ENCODE data around the gene UBE2E1.

Gene UBE2E1

GRCh38 chr3:23805633-23806533 lies at the start of gene UBE2E1:
TSS of gene UBE2E1 (plus strand) at chr3:23805955. CDS start at chr3:23807270, 1,315 bp downstream.
- H3K27me3 Mint-ChIP-seq (ENCODE audit: low read depth): peaks cover 38% of the 10 kb centered on the region
- no peaks in the 10 kb centered on the region for H3K9me3 Mint-ChIP-seq
- peaks cover 37% of the 10 kb centered on the region for H3K4me1 Mint-ChIP-seq (ENCODE audit: low read depth)
- H3K36me3 Mint-ChIP-seq (ENCODE audit: low read depth): peaks cover 31% of the 10 kb centered on the region
- H3K27ac Mint-ChIP-seq: peak within 1 kb of the TSS; percentile 93
- DNase-seq (ENCODE audit: low spot score): peak; percentile 53
- peak within 1 kb of the TSS; percentile 95 for H3K4me3 Mint-ChIP-seq

GRCh38 chr3:23756206-23756840 lies 49.4 kb upstream of the UBE2E1 start:
- no peak overlapping the region for H3K27ac Mint-ChIP-seq
- DNase-seq (ENCODE audit: low spot score): no peak
- H3K36me3 Mint-ChIP-seq (ENCODE audit: low read depth): no peaks in the 10 kb centered on the region
- no peak overlapping the region for H3K4me3 Mint-ChIP-seq
- H3K27me3 Mint-ChIP-seq (ENCODE audit: low read depth): peaks cover 6% of the 10 kb centered on the region
- H3K4me1 Mint-ChIP-seq (ENCODE audit: low read depth): no peaks in the 10 kb centered on the region
- no peaks in the 10 kb centered on the region for H3K9me3 Mint-ChIP-seq

- DNase-seq (ENCODE audit: low spot score): no peak
- Mint-ChIP-seq H3K4me3 (no peak overlapping the region), H3K27ac (no peak overlapping the region), H3K27me3 (ENCODE audit: low read depth) (peaks cover 9% of the 10 kb centered on the region), H3K4me1 (ENCODE audit: low read depth) (peaks cover 6% of the 10 kb centered on the region), H3K36me3 (ENCODE audit: low read depth) (no peaks in the 10 kb centered on the region), H3K9me3 (no peaks in the 10 kb centered on the region)
Measured at GRCh38 chr3:23758253-23758838, 47.4 kb upstream of the UBE2E1 start.

GRCh38 chr3:23760325-23760724 lies 45.4 kb upstream of the UBE2E1 start:
- H3K27ac Mint-ChIP-seq: no peak overlapping the region

GRCh38 chr3:23760871-23761373 lies 44.8 kb upstream of the UBE2E1 start:
- Mint-ChIP-seq H3K4me3 (no peak overlapping the region), H3K36me3 (ENCODE audit: low read depth) (no peaks in the 10 kb centered on the region), H3K4me1 (ENCODE audit: low read depth) (peaks cover 6% of the 10 kb centered on the region), H3K9me3 (no peaks in the 10 kb centered on the region), H3K27me3 (ENCODE audit: low read depth) (peaks cover 6% of the 10 kb centered on the region), H3K27ac (no peak overlapping the region)
- DNase-seq (ENCODE audit: low spot score): no peak

More at GRCh38 chr3:23760325-23760724, 45.4 kb upstream of the UBE2E1 start:
- Mint-ChIP-seq H3K36me3 (ENCODE audit: low read depth) (no peaks in the 10 kb centered on the region), H3K4me1 (ENCODE audit: low read depth) (peaks cover 6% of the 10 kb centered on the region), H3K9me3 (no peaks in the 10 kb centered on the region), H3K27me3 (ENCODE audit: low read depth) (peaks cover 9% of the 10 kb centered on the region), H3K4me3 (no peak overlapping the region)
- no peak for DNase-seq (ENCODE audit: low spot score)

GRCh38 chr3:23761440-23761896 lies 44.3 kb upstream of the UBE2E1 start:
- Mint-ChIP-seq H3K9me3 (no peaks in the 10 kb centered on the region), H3K27ac (no peak overlapping the region), H3K27me3 (ENCODE audit: low read depth) (peaks cover 3% of the 10 kb centered on the region), H3K4me3 (no peak overlapping the region), H3K4me1 (ENCODE audit: low read depth) (peaks cover 6% of the 10 kb centered on the region), H3K36me3 (ENCODE audit: low read depth) (no peaks in the 10 kb centered on the region)
- DNase-seq (ENCODE audit: low spot score): no peak

GRCh38 chr3:23762214-23762613 lies 43.5 kb upstream of the UBE2E1 start:
- H3K4me1 Mint-ChIP-seq (ENCODE audit: low read depth): peaks cover 6% of the 10 kb centered on the region
- no peak overlapping the region for H3K4me3 Mint-ChIP-seq
- H3K36me3 Mint-ChIP-seq (ENCODE audit: low read depth): no peaks in the 10 kb centered on the region
- no peak for DNase-seq (ENCODE audit: low spot score)
- no peaks in the 10 kb centered on the region for H3K9me3 Mint-ChIP-seq
- peaks cover 3% of the 10 kb centered on the region for H3K27me3 Mint-ChIP-seq (ENCODE audit: low read depth)
- H3K27ac Mint-ChIP-seq: no peak overlapping the region

- no peaks in the 10 kb centered on the region for H3K36me3 Mint-ChIP-seq (ENCODE audit: low read depth)
- no peak overlapping the region for H3K27ac Mint-ChIP-seq
- no peaks in the 10 kb centered on the region for H3K9me3 Mint-ChIP-seq
- DNase-seq (ENCODE audit: low spot score): no peak
- H3K4me3 Mint-ChIP-seq: no peak overlapping the region
- peaks cover 3% of the 10 kb centered on the region for H3K27me3 Mint-ChIP-seq (ENCODE audit: low read depth)
- H3K4me1 Mint-ChIP-seq (ENCODE audit: low read depth): peaks cover 6% of the 10 kb centered on the region
Measured at GRCh38 chr3:23762759-23763477, 42.8 kb upstream of the UBE2E1 start.

GRCh38 chr3:23764407-23764806 lies 41.3 kb upstream of the UBE2E1 start:
- no peak overlapping the region for H3K4me3 Mint-ChIP-seq
- H3K27ac Mint-ChIP-seq: no peak overlapping the region
- H3K36me3 Mint-ChIP-seq (ENCODE audit: low read depth): no peaks in the 10 kb centered on the region
- H3K9me3 Mint-ChIP-seq: no peaks in the 10 kb centered on the region
- DNase-seq (ENCODE audit: low spot score): no peak
- peaks cover 6% of the 10 kb centered on the region for H3K4me1 Mint-ChIP-seq (ENCODE audit: low read depth)
- peaks cover 3% of the 10 kb centered on the region for H3K27me3 Mint-ChIP-seq (ENCODE audit: low read depth)

GRCh38 chr3:23767546-23767945 lies 38.2 kb upstream of the UBE2E1 start:
- H3K4me3 Mint-ChIP-seq: no peak overlapping the region
- no peaks in the 10 kb centered on the region for H3K27me3 Mint-ChIP-seq (ENCODE audit: low read depth)
- H3K27ac Mint-ChIP-seq: no peak overlapping the region
- no peak for DNase-seq (ENCODE audit: low spot score)
- H3K4me1 Mint-ChIP-seq (ENCODE audit: low read depth): no peaks in the 10 kb centered on the region
- H3K9me3 Mint-ChIP-seq: no peaks in the 10 kb centered on the region
- H3K36me3 Mint-ChIP-seq (ENCODE audit: low read depth): no peaks in the 10 kb centered on the region

- H3K36me3 Mint-ChIP-seq (ENCODE audit: low read depth): no peaks in the 10 kb centered on the region
Measured at GRCh38 chr3:23775254-23775909, 30.4 kb upstream of the UBE2E1 start.

GRCh38 chr3:23776352-23776891 lies 29.3 kb upstream of the UBE2E1 start:
- Mint-ChIP-seq H3K9me3 (no peaks in the 10 kb centered on the region), H3K36me3 (ENCODE audit: low read depth) (no peaks in the 10 kb centered on the region), H3K4me1 (ENCODE audit: low read depth) (no peaks in the 10 kb centered on the region), H3K4me3 (no peak overlapping the region), H3K27me3 (ENCODE audit: low read depth) (peaks cover 10% of the 10 kb centered on the region), H3K27ac (no peak overlapping the region)
- DNase-seq (ENCODE audit: low spot score): no peak

More at GRCh38 chr3:23775254-23775909, 30.4 kb upstream of the UBE2E1 start:
- Mint-ChIP-seq H3K4me1 (ENCODE audit: low read depth) (no peaks in the 10 kb centered on the region), H3K27ac (no peak overlapping the region), H3K27me3 (ENCODE audit: low read depth) (peaks cover 7% of the 10 kb centered on the region), H3K9me3 (no peaks in the 10 kb centered on the region), H3K4me3 (no peak overlapping the region)
- no peak for DNase-seq (ENCODE audit: low spot score)

GRCh38 chr3:23778446-23778845 lies 27.3 kb upstream of the UBE2E1 start:
- Mint-ChIP-seq H3K4me3 (no peak overlapping the region), H3K27me3 (ENCODE audit: low read depth) (peaks cover 21% of the 10 kb centered on the region), H3K36me3 (ENCODE audit: low read depth) (no peaks in the 10 kb centered on the region), H3K4me1 (ENCODE audit: low read depth) (no peaks in the 10 kb centered on the region), H3K27ac (no peak overlapping the region), H3K9me3 (no peaks in the 10 kb centered on the region)
- DNase-seq (ENCODE audit: low spot score): no peak
